Activated CD4-positive, alpha-beta T cell treated with anti-CD3 and anti-CD28 coated beads, Interleukin-2, Interleukin-6, amounts not matched to agents 100 ng/mL and 50 ng/mL, durations not matched to agents 16 hours and 8 hours (primary cell): ENCODE data around the gene RXRA.
"Not testable (repeated sequence)": the region's sequence is repeated elsewhere in the genome, so short reads cannot be mapped to it uniquely, and the experiment has no call there.

ENCODE experiments used
- DNase-seq: peaks from one replicate; pipeline ENCODE4 v3.0.0-alpha.2; 2020

Gene RXRA

DNA sequence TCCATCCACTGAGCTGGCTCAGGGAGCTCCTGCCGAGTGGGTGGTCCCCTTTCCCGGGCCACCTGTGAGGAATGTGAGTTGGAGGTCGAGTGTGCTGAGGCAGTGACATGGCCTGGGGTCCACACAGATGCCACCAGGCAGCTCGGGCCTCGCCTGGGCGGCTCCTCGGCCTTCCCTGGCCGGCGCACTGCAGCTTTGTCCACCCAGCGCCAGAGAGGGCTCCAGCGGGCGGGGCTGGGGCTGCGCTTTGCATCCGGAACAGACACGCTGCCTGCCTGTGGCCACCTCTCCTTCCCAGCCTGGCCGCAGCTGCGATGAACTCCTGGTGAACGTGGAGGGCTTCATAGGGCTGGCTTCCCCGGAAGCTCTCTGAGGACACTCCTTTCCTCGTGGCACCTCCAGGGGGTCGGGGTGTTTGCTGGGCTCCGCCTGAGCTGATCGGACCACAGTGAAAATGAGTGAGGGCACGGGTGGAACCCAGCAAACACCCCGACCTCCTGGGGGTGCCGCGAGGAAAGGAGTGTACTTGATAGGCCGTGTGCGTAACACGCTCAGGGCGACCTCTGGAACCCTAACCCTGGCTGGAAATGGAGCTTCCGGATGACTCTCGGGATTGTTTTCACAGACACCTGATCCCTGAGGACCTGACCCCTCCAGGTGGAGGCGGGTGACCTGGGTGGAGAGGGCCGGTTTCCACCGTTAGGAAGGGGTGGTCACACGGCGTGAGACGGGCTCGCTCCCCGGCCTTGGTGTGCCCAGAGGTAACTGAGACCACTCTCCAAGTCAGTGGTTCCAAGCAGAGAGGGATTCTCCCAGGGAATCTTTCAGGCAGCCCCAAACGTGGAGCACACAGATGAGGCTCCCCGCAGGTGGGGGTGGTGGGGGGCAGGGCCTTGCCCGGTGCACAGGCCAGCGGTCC, 31.8 kb upstream of the RXRA start:
- DNase-seq: no peak

DNA sequence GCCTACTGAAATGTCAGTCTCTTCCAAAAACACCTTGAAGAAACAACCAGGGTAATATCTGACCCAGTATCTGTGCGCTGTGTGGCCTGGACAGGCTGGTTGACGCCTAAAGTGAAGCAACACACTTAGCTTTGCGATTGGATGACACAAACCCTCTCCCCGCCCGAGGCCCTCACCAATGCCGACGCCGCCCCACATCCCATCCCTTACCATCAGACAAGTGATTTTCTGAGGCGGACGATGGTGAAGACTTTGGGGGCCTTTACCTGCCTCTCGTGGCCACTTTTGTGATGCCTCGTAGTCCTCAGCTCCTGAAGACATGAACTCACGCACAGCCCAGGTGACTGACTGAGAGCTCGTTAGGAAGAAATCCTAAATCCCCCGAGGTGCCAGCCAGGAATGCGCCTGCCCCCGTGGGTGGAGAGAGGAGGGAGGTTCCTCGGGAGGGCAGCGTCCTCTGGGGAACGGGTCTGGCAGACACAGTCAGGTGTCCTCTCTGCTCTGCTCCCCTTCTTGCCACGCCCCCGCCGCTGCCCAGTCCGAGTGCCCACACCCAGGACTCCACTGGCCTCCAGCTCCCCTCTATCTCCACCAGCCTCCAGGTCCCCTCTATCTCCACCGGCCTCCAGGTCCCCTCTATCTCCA, 31.0 kb upstream of the RXRA start:
- DNase-seq: no peak

DNA sequence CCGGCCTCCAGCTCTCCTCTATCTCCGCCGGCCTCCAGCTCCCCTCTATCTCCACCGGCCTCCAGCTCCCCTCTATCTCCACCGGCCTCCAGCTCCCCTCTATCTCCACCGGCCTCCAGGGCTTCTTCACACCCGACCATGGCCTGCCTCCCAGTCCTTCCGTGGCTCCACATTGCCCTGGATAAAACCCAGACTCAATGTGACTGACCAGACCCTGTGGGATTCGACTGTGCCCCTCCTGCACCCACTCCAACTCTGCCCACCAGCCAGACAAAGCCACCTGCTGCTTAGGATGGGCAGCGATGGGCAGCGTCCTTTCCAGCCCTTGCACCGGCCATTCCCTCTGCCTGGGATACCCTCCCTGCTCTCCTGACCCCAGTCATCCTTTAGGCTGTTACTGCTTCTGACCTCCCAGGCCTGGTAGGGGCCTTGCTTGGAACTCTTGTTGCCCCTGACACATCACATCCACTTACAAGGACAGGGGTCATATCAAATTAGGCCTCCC, 30.5 kb upstream of the RXRA start:
- DNase-seq: no peak

DNA sequence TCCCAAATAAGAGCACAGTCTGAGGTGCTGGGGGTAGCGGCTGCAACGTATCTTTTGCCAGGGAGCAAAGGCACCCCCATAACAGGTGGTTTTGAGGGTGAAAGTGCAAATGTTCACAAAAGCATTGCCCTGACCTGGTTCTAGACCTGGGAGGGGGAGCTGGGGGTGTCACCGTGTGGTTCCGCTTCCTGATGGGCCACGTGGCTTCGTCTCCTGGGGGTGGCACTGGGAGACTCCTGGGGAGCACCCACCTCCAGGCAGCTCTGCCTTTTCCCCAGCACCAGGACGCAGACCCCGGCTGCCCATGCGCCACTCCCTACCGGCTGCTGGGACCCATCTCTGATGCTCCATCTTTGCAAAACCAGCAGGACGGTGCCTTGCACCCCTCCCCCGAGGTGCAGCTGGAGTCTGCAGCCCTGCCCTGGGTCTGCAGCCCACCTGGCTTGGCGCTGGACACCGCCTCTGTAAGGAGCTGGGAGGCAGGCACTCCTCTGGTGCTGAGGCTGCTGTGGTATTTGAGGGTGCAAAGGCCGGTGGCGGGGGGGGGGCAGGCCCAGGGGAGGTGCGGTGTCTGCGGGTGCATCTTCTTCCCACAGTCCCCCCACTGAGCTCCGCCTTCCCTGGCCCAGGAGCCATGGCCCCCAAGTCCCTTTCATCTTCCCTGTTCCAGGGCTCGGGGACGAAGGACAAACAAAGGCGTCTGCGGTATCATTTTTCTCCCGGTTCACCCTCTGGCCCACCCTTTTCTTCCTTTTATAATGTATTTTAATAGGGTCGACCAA, 29.8 kb upstream of the RXRA start:
- no peak for DNase-seq

DNA sequence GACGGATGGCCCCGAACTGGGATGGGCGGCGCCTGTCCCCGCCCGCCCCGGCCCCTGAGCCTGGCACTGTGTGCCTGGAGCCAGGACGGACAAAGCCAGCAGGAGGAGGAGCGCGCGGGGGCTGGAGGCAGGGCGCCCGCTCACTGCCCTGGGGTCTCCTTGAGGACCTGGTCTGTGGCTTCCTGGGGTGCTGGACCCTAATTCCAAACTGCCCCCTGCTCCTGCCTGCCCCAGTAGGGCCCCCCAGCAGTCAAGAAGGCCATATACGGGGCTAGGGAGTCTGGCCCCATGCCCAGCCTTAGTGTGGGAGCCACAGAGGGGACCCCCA, 29.2 kb upstream of the RXRA start:
- DNase-seq: no peak

DNA sequence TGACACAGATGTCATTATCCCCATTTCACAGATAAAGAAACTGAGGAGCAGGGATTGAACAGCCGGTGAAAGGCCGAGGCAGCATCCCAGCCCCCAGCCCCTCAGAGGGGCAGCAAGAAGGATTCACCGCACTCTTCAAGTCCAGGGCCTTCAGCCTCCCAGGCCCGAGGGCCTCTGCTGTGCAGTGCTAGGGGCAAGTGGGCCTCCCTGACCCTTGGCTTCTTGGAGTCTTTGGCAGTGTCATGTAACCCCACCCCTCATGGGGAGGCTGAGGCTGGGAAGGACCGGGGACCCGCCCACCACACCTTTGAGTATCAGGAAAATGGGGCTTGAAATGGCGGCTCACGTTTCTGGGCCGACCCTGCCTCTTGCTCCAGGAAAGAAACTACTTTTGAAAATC, 28.7 kb upstream of the RXRA start:
- DNase-seq: no peak

DNA sequence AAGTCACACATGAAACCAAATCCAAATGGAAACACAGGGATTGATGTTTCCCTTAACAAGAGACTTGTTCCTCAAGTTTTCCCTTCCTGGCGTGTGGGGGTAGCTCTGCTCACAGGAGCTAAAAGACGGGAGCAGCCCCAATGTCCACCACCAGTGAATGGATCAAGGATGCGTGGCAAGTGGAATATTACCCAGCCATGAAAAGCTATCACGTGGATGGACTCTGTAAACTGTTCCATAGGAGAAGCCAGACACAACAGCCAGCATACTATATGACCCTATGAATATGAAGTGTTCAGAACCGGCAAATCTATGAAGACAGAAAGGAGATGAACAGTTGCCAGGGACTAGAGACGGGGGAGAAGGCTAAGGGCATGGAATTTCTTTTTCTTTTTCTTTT, 28.3 kb upstream of the RXRA start:
- no peak for DNase-seq

DNA sequence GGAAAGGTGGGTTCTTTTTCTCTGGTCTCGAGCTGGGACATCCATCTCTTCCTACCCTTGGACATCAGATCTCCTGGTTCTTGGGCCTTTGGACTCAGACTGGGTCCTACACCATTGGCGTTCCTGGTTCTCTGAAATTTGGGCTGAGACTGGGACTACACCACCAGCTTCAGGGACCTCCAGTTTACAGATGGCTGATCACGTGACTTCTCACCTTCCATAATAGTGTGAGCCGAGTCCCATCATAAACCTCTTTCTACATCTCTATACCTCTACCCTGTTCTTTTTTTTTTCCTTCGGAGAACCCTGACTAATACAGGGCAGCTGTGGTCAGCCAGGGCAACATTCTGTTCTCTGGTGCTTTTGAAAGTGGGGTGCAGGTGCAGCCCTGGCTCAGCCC, 27.2 kb upstream of the RXRA start:
- DNase-seq: no peak

DNA sequence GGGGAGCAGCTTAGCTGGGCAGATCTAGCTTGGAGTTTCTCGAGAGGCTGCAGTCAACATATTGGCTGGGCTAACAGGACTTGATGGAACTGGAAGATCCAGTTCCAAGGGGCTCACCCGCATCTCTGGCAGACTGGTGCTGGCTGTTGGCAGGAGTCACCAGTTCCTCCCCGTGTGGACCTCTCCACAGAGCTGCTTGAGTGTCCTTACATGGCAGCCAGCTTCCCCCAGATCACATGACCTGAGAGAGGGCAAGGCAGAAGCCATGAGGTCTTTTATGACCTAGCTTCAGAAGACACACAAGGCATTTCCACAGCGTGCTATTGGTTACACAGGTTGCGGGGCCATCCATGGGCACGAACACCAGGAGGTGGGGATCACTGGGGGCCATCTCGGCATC, 26.4 kb upstream of the RXRA start:
- DNase-seq: no peak

DNA sequence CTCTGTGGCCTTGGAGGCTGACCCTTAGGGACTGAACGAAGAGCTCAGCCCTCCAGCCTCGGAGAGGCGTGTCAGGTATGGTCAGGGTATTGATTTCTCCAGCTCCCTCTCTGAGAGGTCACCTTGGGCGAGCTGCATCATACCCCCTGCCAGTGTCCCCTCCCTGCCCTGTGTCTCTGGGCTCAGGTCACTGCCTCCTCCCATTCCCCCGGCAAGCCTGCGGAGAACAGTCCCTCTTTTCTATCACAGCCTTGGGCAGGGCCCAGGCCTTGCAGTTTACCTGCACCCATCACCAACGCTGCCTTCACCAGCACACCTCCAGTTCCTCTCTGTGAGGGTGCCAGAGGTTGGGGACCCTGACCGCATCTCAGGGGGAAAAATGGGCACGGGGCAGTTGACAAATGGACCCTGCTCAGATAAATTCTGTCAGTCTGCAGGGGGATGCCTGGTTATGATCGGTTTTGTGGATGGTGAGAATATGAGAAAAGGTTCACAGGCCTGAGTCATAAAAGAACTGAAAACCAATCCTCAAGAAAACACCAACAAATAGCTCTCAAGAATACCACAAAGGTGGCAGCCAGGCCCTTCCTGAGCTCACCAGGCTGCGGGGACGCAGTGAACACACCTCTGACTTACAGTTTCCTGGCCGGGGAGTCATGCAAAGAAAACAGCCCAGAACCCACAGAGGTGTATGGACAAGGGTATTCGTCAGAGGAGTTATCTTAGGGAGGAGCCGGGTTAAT, 24.7 kb upstream of the RXRA start:
- peak; percentile 86 for DNase-seq

DNA sequence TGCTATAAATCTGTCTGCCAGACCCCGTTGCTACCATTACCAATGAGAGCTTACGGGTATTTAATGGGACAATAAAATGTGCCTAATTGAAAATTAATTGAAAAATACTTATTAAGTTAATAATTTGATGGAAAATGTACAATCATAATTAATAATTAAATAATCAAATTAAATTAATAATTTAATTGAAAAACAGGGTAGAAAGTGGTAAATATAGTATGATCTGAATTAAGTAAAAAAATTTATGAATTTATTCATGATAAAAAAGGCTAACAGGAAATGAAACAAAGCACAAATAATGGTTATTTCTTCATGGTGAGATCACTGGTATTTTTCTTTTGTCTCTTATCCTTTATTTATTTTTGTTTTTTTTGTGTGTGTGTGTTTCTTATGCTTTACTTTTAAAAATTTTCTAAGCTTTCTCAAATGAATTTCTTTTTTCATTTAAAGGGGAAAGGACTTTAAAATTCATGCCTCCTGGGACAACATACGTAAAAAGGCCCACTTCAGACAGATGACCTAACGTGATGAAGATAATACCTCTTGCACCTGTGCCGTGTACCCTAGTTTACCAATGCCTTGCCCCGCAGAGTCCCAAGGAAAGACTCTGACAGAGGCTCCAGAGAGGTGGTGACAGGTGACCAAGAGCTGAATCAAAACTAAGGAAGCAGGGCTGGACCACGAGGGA, 24.0 kb upstream of the RXRA start:
- no peak for DNase-seq

DNA sequence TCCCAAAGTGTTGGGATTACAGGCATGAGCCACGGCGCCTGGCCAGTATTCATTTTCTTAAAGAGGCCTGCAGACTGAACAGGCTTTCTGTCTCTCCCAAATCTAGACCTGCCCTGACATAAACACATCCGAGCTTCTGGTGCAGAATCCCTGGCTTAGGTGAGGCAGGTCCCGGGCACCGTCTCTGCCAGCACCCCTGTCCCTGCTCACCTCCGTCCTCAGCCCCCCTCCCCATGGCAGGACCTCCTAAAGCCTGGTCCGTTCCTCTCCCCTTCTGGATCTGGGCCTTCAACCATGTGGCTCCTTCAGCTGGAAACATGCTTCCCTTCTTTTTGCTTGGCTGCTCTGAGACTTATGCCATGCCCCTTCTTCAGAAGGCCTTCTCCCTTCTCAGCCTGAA, 22.7 kb upstream of the RXRA start:
- no peak for DNase-seq

DNA sequence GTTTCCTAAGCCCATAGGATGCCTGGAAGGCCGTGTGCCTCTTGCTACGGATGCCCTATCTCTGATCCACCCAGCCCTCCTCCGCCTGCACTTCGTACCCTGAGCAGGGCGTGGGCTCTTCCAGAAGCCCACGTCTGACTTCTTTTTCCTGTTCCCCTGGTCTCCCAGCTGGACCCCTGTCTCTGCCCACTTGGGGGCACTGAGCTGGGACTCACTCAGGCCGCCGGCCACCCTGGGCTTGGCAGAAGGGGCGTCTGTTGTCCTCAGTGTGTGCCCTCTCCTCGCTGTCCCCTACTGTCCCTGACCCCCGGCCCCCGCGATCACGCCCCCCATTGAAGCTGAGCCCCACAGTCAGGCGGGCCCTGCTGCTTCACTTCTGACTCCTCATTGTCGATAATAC, 22.0 kb upstream of the RXRA start:
- no peak for DNase-seq

DNA sequence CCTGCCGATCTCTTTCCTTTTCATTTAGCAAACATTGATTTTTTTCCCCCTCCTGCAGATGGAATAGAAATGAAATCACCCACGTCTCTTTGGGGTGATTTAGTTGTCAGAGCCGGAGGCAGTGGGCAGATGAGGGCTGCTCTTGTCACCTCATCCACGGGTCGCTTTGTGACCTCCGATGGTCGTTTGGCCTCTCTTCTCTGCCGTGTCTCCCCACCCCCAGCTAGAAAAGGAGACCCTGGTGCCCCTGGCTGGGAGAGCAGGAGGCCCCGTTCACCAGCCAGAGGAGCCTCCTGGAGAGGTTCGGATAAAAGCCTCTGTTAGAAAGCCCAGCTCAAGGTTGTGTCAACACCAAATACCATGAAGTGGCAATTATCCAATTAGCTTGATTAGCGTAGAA, 21.6 kb upstream of the RXRA start:
- DNase-seq: no peak

DNA sequence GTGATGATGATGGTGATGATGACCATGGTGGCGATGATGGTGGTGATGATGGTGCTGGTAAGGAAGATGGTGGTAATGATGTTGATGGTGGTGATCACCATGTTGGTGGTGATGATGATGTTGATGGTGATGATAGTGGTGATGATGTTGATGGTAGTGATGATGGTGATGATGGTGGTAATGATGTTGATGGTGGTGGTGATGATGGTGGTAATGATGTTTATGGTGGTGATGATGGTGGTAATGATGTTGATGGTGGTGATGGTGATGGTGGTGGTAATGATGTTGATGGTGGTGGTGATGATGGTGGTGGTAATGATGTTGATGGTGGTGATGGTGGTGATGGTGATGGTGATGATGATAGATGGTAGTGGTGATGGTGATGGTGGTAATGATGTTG, 20.7 kb upstream of the RXRA start:
- no peak for DNase-seq

DNA sequence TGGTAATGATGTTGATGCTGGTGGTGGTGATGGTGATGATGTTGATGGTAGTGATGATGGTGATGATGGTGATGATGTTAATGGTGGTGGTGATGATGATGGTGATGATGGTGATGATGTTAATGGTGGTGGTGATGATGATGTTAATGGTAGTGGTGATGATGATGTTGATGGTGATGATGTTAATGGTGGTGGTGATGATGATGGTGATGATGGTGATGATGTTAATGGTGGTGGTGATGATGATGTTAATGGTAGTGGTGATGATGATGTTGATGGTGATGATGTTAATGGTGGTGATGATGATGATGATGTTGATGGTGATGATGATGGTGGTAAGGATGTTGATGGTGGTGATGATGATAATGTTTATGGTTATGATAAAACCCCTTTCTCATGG, 20.2 kb upstream of the RXRA start:
- not testable (repeated sequence) for DNase-seq

DNA sequence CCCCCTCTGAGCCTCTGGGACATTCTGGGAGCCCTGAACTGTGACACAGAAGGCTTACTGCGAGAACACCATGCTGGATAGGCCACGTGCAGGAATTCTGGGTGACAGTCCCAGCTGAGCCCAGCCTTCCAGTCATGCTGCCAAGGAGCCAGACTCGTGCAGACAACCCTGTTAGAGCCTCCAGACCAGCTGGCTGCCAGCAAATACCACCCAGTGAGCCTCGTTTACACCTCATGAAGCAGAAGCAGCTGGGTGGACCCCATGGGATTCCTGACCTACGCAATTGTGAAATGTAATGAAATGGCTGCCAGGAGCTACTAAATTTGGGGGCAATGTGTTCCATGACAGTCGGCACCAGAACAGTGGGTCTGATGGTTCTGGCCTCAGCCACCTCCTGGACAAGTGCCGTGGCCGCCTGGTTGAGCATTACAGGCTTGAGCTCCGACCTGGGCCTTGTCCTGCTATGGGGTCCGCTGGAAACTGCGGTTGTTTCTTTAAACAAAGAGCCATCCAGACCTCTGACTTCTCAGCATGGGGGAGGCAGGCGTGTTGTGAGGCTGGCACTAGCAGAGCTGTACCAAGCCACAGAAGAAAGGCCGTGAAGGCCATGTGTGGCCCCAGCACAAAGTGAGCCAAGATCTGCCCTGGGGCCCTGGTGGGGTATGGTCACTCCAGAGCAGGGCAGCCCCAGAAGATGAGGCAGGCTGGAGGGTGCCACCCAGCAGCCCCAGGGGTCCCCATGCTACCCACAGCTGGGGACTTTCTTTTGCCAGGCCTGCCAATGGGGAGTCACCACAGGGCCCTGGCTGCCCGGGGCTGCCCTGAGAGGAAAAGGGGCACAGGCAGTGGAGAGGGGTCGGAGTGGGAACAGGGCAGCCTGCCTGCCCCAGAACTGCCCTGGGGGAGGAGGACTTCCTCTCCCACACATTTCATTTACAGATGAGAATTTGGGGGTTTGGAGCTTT, 19.3 kb upstream of the RXRA start:
- DNase-seq: no peak

DNA sequence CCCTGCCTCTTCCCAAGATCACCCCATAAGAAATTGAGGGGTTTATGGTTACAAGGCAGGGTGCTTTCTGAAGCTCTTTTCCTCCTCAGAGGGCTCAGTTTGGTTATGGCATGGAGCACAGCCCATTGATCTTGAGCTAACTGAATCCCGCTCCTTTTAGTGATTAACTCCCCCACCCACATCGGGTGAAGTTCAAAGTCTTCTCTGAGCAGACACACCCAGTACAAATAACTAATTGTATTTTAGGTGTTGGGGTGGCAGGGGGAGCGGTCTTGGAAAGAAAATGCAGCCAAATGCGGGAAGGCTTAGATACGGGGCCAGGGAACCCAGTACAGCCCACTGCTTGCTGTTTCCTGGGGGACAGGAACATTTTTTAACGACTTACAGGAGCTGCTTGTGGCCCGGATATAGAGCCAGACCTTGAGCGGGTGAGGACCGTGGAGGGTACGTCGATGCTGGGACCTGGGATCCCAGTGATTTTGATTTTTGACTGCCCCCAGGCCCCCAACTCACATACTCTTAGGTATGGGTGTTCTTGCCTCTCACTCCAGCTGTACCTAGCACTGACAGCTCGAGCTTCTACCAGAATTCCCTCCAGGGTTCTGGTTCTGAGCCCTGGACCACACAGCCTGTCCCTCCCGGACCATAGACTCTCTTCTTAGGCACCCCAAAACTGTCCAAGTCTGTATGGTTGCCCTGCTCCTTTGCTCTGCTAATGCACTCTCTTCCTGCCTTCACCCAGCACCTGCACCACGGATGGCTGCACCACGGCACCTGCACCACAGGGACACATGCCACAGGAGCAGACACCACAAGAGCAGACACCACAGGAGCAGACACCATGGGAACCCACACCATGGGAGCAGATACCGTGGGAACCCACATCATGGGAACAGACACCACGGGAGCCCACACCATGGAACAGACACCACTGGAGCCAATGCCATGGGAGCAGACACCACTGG, 18.3 kb upstream of the RXRA start:
- no peak for DNase-seq

DNA sequence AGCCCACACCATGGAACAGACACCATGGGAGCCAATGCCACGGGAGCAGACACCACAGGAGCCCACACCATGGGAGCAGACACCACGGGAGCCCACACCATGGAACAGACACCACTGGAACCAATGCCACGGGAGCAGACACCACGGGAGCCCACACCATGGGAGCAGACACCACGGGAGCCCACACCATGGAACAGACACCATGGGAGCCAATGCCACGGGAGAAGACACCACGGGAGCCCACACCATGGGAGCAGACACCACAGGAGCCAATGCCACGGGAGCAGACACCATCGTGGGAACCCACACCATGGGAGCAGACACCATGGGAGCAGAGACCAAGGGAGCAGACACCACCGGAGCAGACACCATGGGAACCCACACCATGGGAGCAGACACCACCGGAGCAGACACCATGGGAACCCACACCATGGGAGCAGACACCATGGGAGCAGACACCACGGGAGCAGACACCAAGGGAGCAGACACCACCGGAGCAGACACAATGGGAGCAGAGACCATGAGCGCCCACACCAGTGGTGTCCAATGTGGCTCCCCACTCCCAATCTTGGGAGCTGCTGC, 17.5 kb upstream of the RXRA start:
- DNase-seq: not testable (repeated sequence)

DNA sequence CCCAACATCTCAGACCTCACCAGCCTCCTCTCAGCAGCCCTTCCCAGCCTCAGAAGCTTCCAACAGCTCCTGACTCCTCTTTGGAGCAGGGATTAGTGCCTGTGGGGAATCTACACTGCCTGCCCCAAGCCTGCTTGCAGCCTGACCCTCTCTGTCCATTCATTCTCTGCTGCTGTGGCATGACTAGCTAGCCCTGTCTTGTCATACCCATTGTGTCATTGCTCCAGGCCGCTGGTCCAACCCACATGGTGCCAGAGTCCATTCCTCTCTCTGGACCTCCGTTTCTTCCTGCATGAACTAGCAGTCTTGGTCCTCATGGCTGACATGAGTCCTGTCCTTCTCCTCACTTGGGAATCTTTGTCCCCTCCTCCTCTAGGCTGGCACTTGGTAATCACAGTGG, 12.8 kb upstream of the RXRA start:
- no peak for DNase-seq
